ENCODE results near the gene KCNK1. TPM values are rescaled to one million over a fixed set of nuclear protein-coding genes. Genes with fewer than 3 reads are reported as not detected.

The KCNK1 gene
- total RNA-seq, 1 experiment from 2014 or later = 31.1 TPM

DNA sequence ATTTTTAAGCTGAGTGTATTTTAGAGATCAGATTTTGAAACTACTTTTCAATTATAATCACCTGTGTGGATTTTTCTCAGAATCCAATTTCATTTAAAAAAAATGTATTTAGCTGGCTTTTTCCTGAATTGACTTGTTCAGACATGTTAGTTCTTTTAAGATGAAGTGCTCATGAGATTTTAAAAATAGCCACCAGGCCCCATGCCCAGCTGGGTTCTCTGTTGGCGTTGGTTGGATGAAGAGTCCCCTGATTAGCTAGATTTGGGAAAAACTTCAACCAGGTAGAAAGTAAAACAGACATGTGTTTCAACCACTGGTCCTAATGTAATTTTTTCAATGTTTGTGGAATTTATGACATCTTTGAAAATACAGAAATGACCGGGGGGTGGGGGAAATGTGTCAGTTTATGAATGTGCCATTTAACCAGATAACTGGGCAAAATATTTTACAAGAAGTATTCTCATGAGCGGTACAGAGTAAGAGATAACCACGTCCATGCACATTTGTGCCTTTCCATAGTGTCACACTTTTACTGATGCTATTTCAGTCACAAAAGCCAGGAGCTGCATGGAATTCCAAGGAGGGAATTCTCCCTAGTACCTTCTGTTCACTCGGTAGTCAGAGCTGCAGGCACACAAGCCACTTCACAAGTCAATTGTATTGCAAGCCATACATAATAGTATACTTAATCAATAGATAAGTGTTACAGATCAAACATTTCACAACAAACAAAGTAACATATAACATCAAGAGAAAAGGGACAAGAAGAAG is 51.1 kb downstream of the KCNK1 start:
- POLR2A ChIA-PET (ENCODE audit: unreplicated experiment) = no interaction called here
- Histone ChIP-seq H2AFZ (ENCODE audit: low read length) (no peak overlapping the region), H3F3A (ENCODE audit: low read length, unreplicated experiment) (no peaks in the 10 kb centered on the region), H3K9ac (ENCODE audit: low read length) (no peak overlapping the region), H4K20me1 (ENCODE audit: low read length) (no peaks in the 10 kb centered on the region), H3K4me3 (ENCODE audit: low read length) (no peak overlapping the region), H3K9me3 (ENCODE audit: low read length) (no peaks in the 10 kb centered on the region), H3K27me3 (ENCODE audit: low read length) (no peaks in the 10 kb centered on the region), H3K4me2 (ENCODE audit: low read length) (no peak overlapping the region), H3K27ac (ENCODE audit: low read length) (no peak overlapping the region), H3K9me2 (replicated peaks; ENCODE audit: low read length) (no peaks in the 10 kb centered on the region), H3K4me1 (ENCODE audit: insufficient read depth, low read length) (peaks cover 13% of the 10 kb centered on the region), H3K79me2 (ENCODE audit: low read length) (peaks cover 66% of the 10 kb centered on the region), H3K36me3 (ENCODE audit: low read depth, low read length) (peaks cover 2% of the 10 kb centered on the region; the same call in 1 of the 2 replicates)
- DNase-seq (no peak), ATAC-seq (no peak)
- TF ChIP-seq, protein P1, sequence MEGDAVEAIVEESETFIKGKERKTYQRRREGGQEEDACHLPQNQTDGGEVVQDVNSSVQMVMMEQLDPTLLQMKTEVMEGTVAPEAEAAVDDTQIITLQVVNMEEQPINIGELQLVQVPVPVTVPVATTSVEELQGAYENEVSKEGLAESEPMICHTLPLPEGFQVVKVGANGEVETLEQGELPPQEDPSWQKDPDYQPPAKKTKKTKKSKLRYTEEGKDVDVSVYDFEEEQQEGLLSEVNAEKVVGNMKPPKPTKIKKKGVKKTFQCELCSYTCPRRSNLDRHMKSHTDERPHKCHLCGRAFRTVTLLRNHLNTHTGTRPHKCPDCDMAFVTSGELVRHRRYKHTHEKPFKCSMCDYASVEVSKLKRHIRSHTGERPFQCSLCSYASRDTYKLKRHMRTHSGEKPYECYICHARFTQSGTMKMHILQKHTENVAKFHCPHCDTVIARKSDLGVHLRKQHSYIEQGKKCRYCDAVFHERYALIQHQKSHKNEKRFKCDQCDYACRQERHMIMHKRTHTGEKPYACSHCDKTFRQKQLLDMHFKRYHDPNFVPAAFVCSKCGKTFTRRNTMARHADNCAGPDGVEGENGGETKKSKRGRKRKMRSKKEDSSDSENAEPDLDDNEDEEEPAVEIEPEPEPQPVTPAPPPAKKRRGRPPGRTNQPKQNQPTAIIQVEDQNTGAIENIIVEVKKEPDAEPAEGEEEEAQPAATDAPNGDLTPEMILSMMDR (conservative IDR thresholded peaks at IDR 0.05; ENCODE audit: low read depth, low read length) = no peak
- TF ChIP-seq EZH2phosphoT487 (IDR thresholded peaks at IDR 0.05; ENCODE audit: borderline replicate concordance, low read length) (no peak), EZH2 (IDR thresholded peaks at IDR 0.05; ENCODE audit: low read length, unreplicated experiment) (no peak)
- CTCF ChIA-PET = no interaction called here
- intact Hi-C loops (cut with micrococcal nuclease) = no loop called here
- BruUV-seq (replicated peaks) = no TSS peak

DNA sequence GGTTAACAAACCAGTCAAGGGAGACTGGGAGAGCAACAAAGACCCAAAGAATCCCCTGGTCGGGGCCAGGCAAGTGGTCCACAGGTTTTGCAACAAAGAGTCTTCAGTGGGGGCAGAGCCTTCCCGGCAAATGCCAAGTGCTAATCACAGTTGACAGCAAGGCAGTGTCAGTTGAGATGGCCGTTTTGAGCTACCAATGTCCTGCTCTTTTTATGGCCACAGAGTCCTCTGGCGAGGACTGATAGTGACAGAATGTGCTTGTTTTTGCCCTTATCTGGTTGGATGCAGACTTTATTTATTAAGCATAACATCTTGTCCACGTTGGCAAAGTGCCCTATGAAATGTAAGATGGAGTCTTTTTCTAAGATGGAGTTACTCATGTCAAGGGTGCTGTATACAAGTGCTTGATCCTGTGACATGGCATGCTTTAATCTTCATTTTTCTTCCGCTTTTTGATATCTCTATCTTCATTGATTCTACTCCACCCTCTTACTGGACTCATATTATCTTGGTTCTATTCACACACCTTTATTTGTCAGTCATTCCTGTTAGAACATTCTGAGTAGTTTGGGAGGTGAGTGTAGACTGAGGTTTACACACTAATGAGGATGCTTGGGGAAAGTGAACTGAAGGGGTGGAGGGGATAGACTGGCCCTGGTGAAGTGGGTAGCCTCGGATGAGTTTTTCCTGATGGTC is 51.8 kb downstream of the KCNK1 start:
- Histone ChIP-seq H3K79me2 (ENCODE audit: low read length) (peaks cover 65% of the 10 kb centered on the region), H3K36me3 (ENCODE audit: low read depth, low read length) (peaks cover 3% of the 10 kb centered on the region; the same call in 1 of the 2 replicates), H3K9me3 (ENCODE audit: low read length) (no peaks in the 10 kb centered on the region), H4K20me1 (ENCODE audit: low read length) (no peaks in the 10 kb centered on the region), H3K9ac (ENCODE audit: low read length) (no peak overlapping the region), H2AFZ (ENCODE audit: low read length) (no peak overlapping the region), H3K4me2 (ENCODE audit: low read length) (no peak overlapping the region), H3K27me3 (ENCODE audit: low read length) (no peaks in the 10 kb centered on the region), H3K4me1 (ENCODE audit: insufficient read depth, low read length) (peaks cover 13% of the 10 kb centered on the region), H3K4me3 (ENCODE audit: low read length) (no peak overlapping the region), H3K27ac (ENCODE audit: low read length) (no peak overlapping the region), H3F3A (ENCODE audit: low read length, unreplicated experiment) (no peaks in the 10 kb centered on the region), H3K9me2 (replicated peaks; ENCODE audit: low read length) (no peaks in the 10 kb centered on the region)
- intact Hi-C loops (cut with micrococcal nuclease) = no loop called here
- ChIA-PET CTCF (no interaction called here), POLR2A (ENCODE audit: unreplicated experiment) (no interaction called here)
- DNase-seq = no peak
- TF ChIP-seq EZH2 (IDR thresholded peaks at IDR 0.05; ENCODE audit: low read length, unreplicated experiment) = no peak
- TF ChIP-seq, protein P1 (conservative IDR thresholded peaks at IDR 0.05; ENCODE audit: low read depth, low read length) = no peak
- no peak for TF ChIP-seq EZH2phosphoT487 (IDR thresholded peaks at IDR 0.05; ENCODE audit: borderline replicate concordance, low read length)
- no peak for ATAC-seq
- BruUV-seq (replicated peaks) = no TSS peak

DNA sequence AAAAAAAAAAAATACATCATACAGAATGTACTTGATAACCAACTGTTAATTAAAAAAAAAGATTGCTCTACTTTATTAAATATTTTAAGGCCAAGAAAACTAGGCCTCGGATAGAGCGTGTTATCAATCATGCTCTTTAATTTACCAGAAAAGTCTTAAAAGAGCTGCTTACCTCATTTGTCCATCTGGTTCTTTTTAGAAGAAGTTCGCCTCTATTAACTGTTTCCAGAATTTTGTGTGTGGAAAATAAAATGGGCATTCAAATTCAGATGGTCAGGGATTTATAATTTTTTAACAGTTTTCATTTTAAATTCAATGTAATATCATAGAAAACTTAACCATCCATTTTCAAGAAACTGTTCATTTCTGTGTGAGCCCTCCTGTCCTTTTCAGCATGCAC is 53.8 kb downstream of the KCNK1 start:
- DNase-seq (no peak), ATAC-seq (no peak)
- no peak overlapping the region for H3K9ac ChIP-seq (ENCODE audit: low read length)
- H3F3A ChIP-seq (ENCODE audit: low read length, unreplicated experiment) = no peaks in the 10 kb centered on the region
- no peak overlapping the region for H3K4me3 ChIP-seq (ENCODE audit: low read length)
- intact Hi-C loops (cut with micrococcal nuclease) = loop anchor here (1.0 kb wide), 1 partner anchor 226 kb away; no protein-coding TSS in a partner anchor
- H2AFZ ChIP-seq (ENCODE audit: low read length) = no peak overlapping the region
- ChIA-PET POLR2A (ENCODE audit: unreplicated experiment) (no interaction called here), CTCF (no interaction called here)
- no peak overlapping the region for H3K4me2 ChIP-seq (ENCODE audit: low read length)
- no peaks in the 10 kb centered on the region for H3K9me2 ChIP-seq (replicated peaks; ENCODE audit: low read length)
- BruUV-seq (replicated peaks) = no TSS peak
- H3K27me3 ChIP-seq (ENCODE audit: low read length) = no peaks in the 10 kb centered on the region
- H3K27ac ChIP-seq (ENCODE audit: low read length) = peak overlapping the region; percentile 51
- peaks cover 18% of the 10 kb centered on the region for H3K36me3 ChIP-seq (ENCODE audit: low read depth, low read length)
- TF ChIP-seq, protein P1 (conservative IDR thresholded peaks at IDR 0.05; ENCODE audit: low read depth, low read length) = no peak
- no peak for TF ChIP-seq EZH2 (IDR thresholded peaks at IDR 0.05; ENCODE audit: low read length, unreplicated experiment)
- no peak for TF ChIP-seq EZH2phosphoT487 (IDR thresholded peaks at IDR 0.05; ENCODE audit: borderline replicate concordance, low read length)
- peaks cover 56% of the 10 kb centered on the region for H3K79me2 ChIP-seq (ENCODE audit: low read length)
- no peaks in the 10 kb centered on the region for H3K9me3 ChIP-seq (ENCODE audit: low read length)
- peaks cover 13% of the 10 kb centered on the region for H3K4me1 ChIP-seq (ENCODE audit: insufficient read depth, low read length)
- no peaks in the 10 kb centered on the region for H4K20me1 ChIP-seq (ENCODE audit: low read length)

Measured in PC-3 (cell line).